H9 (cell line): ENCODE results near the gene ERC2. TPM values are rescaled to one million over a fixed set of nuclear protein-coding genes. Genes with fewer than 3 reads are reported as not detected.

ENCODE experiments used
- DNase-seq: peaks from one replicate; pipeline ENCODE4 v3.0.0-alpha.2; 2017
- H2AFZ ChIP-seq: one replicate; pipeline ENCODE4 v1.6.1; 2013; ENCODE audit warnings: mild to moderate bottlenecking, low read length, control low read depth, moderate library complexity
- H2AK5ac ChIP-seq: 2 replicates; pipeline ENCODE4 v1.6.1; 2013; ENCODE audit warnings: low read length, control low read depth, mixed read lengths; ENCODE audit not compliant: insufficient read length
- H2BK120ac ChIP-seq: one replicate; pipeline ENCODE4 v1.6.1; 2013; ENCODE audit warnings: low read depth, mild to moderate bottlenecking, low read length, control low read depth, inconsistent platforms; ENCODE audit not compliant: poor library complexity, severe bottlenecking
- H2BK12ac ChIP-seq: 2 replicates; pipeline ENCODE4 v1.6.1; 2013; ENCODE audit warnings: low read length, control low read depth, mixed read lengths, low read depth; ENCODE audit not compliant: insufficient read length
- H2BK15ac ChIP-seq: 2 replicates; pipeline ENCODE4 v1.6.1; 2013; ENCODE audit warnings: low read depth, low read length, control low read depth
- H2BK20ac ChIP-seq: one replicate; pipeline ENCODE4 v1.6.1; 2013; ENCODE audit warnings: low read depth, mild to moderate bottlenecking, low read length, control low read depth, inconsistent platforms; ENCODE audit not compliant: poor library complexity, severe bottlenecking
- H2BK5ac ChIP-seq: 2 replicates; pipeline ENCODE4 v1.6.1; 2013; ENCODE audit warnings: low read length, control low read depth, mixed read lengths; ENCODE audit not compliant: insufficient read length
- H3K14ac ChIP-seq: 2 replicates; pipeline ENCODE4 v1.6.1; 2013; ENCODE audit warnings: low read length, control low read depth; ENCODE audit not compliant: insufficient read depth
- H3K18ac ChIP-seq: 2 replicates; pipeline ENCODE4 v1.6.1; 2013; ENCODE audit warnings: low read depth, mild to moderate bottlenecking, mixed read lengths, low read length, control low read depth; ENCODE audit not compliant: insufficient read length
- H3K23ac ChIP-seq: 2 replicates; pipeline ENCODE4 v1.6.1; 2013; ENCODE audit warnings: low read length, control low read depth, mixed read lengths, low read depth; ENCODE audit not compliant: insufficient read length
- H3K23me2 ChIP-seq: 2 replicates; pipeline ENCODE4 v1.6.1; 2013; ENCODE audit warnings: low read depth, mild to moderate bottlenecking, mixed read lengths, low read length, control low read depth; ENCODE audit not compliant: insufficient read length, poor library complexity, severe bottlenecking
- H3K27ac ChIP-seq: 2 replicates; pipeline ENCODE4 v1.5.1; 2013; ENCODE audit warnings: low read length, control low read depth, mixed read lengths, low read depth; ENCODE audit not compliant: insufficient read length
- H3K27me3 ChIP-seq: 2 replicates; pipeline ENCODE4 v1.6.1; 2013; ENCODE audit warnings: low read length, control low read depth, inconsistent platforms; ENCODE audit not compliant: insufficient read depth
- H3K4ac ChIP-seq: 2 replicates; pipeline ENCODE4 v1.6.1; 2013; ENCODE audit warnings: low read depth, mild to moderate bottlenecking, control low read depth, inconsistent platforms, low read length, moderate library complexity
- H3K4me1 ChIP-seq: 2 replicates; pipeline ENCODE4 v1.6.1; 2013; ENCODE audit warnings: low read length, control low read depth, inconsistent platforms; ENCODE audit not compliant: insufficient read depth
- H3K4me2 ChIP-seq: 2 replicates; pipeline ENCODE4 v1.6.1; 2013; ENCODE audit warnings: low read length, control low read depth, mixed read lengths; ENCODE audit not compliant: insufficient read length, insufficient read depth
- H3K56ac ChIP-seq: 2 replicates; pipeline ENCODE4 v1.6.1; 2013; ENCODE audit warnings: low read depth, mild to moderate bottlenecking, mixed read lengths, low read length, control low read depth; ENCODE audit not compliant: insufficient read length
- H3K79me1 ChIP-seq: 2 replicates; pipeline ENCODE4 v1.6.1; 2013; ENCODE audit warnings: low read depth, mild to moderate bottlenecking, moderate library complexity, low read length, control low read depth, inconsistent platforms; ENCODE audit not compliant: insufficient read depth, poor library complexity, severe bottlenecking
- H3K79me2 ChIP-seq: 2 replicates; pipeline ENCODE4 v1.6.1; 2013; ENCODE audit warnings: low read length, control low read depth, inconsistent platforms; ENCODE audit not compliant: insufficient read depth
- H3K9ac ChIP-seq: 2 replicates; pipeline ENCODE4 v1.6.1; 2013; ENCODE audit warnings: low read length, control low read depth, mixed read lengths; ENCODE audit not compliant: insufficient read length; ENCODE audit errors: extremely low read depth
- H3K9me3 ChIP-seq: one replicate; pipeline ENCODE4 v1.6.1; 2013; ENCODE audit warnings: low read depth, low read length, inconsistent platforms; ENCODE audit not compliant: control insufficient read depth
- H3T11ph ChIP-seq: one replicate; pipeline ENCODE4 v1.6.1; 2013; ENCODE audit warnings: mild to moderate bottlenecking, low read length, control low read depth, inconsistent platforms
- H4K20me1 ChIP-seq: one replicate; pipeline ENCODE4 v1.6.1; 2013; ENCODE audit not compliant: control insufficient read depth, insufficient read length, insufficient read depth
- H4K5ac ChIP-seq: 2 replicates; pipeline ENCODE4 v1.6.1; 2013; ENCODE audit warnings: low read depth, mild to moderate bottlenecking, mixed read lengths, low read length, control low read depth; ENCODE audit not compliant: insufficient read length
- H4K8ac ChIP-seq: replicated peaks from 2 replicates; pipeline ENCODE4 v1.6.1; 2013; ENCODE audit warnings: low read length, control low read depth, mixed read lengths, low read depth; ENCODE audit not compliant: insufficient read length
- H4K91ac ChIP-seq: 2 replicates; pipeline ENCODE4 v1.6.1; 2013; ENCODE audit warnings: low read depth, mild to moderate bottlenecking, moderate library complexity, mixed read lengths, low read length, control low read depth; ENCODE audit not compliant: insufficient read length
- H3K27ac Mint-ChIP-seq, 3 experiments: 2 replicates in 2 of 3; 3 replicates in 1 of 3; pipeline ENCODE4 v1.8.0; 2020 to 2021; ENCODE audit warnings: mixed read lengths in 3 of 3, mild to moderate bottlenecking in 1 of 3, moderate library complexity in 1 of 3
- H3K27me3 Mint-ChIP-seq: 2 replicates; pipeline ENCODE4 v1.8.0; 2021; ENCODE audit warnings: low read depth, mild to moderate bottlenecking, moderate library complexity, mixed read lengths
- H3K36me3 Mint-ChIP-seq, 3 experiments: 2 replicates in 2 of 3; 3 replicates in 1 of 3; pipeline ENCODE4 v1.8.0; 2020 to 2021; ENCODE audit warnings: low read depth in 3 of 3, mixed read lengths in 3 of 3; ENCODE audit not compliant: insufficient read depth in 1 of 3
- H3K4me1 Mint-ChIP-seq, 2 experiments: 2 replicates each; pipeline ENCODE4 v1.8.0; 2020; ENCODE audit warnings: mixed read lengths in 2 of 2
- H3K4me3 Mint-ChIP-seq, 2 experiments: 2 replicates in 1 of 2; 3 replicates in 1 of 2; pipeline ENCODE4 v1.8.0; 2020 to 2021; ENCODE audit warnings: mild to moderate bottlenecking in 2 of 2, mixed read lengths in 2 of 2, moderate library complexity in 1 of 2
- H3K9me3 Mint-ChIP-seq, 2 experiments: 2 replicates in 1 of 2; 3 replicates in 1 of 2; pipeline ENCODE4 v1.8.0; 2020; ENCODE audit warnings: mild to moderate bottlenecking in 2 of 2, mixed read lengths in 2 of 2, moderate library complexity in 1 of 2
- WGBS: extraction: QIAGEN DNeasy Blood & Tissue Kit; methylation state at CpG from one replicate; pipeline ENCODE4 v1.1.7; 2013; ENCODE audit warnings: missing lambda C conversion rate, low lambda C conversion rate, mixed read lengths; ENCODE audit not compliant: insufficient read length; ENCODE audit errors: extremely low coverage; 5-methylcytosine and 5-hydroxymethylcytosine counted together
- total RNA-seq: library from RNA; stranded (reverse); gene quantifications from 2 replicates; pipeline ENCODE4 v1.2.1, GENCODE V29; 2021
- TF ChIP-seq, protein P1 (sequence below): fragments of 200-600 bp; sonication (generic); conservative IDR thresholded peaks from 3 replicates; pipeline ENCODE4 v1.8.0; 2021; ENCODE audit warnings: antibody characterized with exemption, mild to moderate bottlenecking

ERC2 gene
- total RNA-seq, 1 experiment from 2014 or later, result 15.4 TPM

DNA sequence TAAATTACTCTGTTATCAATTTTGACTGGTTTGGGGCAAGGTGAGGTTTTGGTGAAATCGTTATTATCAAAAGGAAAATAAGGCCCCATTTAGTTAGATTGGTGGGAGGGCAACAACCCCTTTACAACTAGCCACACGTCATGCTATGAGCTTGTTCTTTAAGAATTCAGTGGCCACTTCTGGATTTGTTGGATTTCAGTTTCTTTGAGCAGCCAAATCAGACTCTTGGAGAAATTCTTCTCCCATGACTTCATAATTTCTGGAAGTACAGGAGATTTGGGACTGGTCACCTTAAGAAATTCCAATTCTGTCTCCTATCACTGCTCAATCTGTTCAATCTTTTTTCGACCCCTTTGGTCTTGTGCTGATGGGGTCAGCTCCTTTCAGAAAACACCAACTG, 966.4 kb downstream of the ERC2 start:
- Histone ChIP-seq H3K9ac (no peak overlapping the region), H3K18ac (no peak overlapping the region), H3K56ac (no peak overlapping the region), H3K79me1 (no peaks in the 10 kb centered on the region), H4K91ac (no peak overlapping the region), H2BK5ac (no peak overlapping the region), H3K23me2 (no peaks in the 10 kb centered on the region), H3K4me2 (no peak overlapping the region), H3K14ac (no peak overlapping the region), H2AFZ (no peak overlapping the region), H2AK5ac (no peak overlapping the region), H2BK15ac (no peak overlapping the region), H3K4ac (no peak overlapping the region), H3K23ac (no peak overlapping the region), H2BK20ac (no peak overlapping the region), H3K79me2 (no peaks in the 10 kb centered on the region), H3T11ph (no peak overlapping the region), H3K4me1 (no peaks in the 10 kb centered on the region), H3K9me3 (no peaks in the 10 kb centered on the region), H4K20me1 (no peaks in the 10 kb centered on the region), H4K5ac (no peak overlapping the region), H4K8ac (no peak overlapping the region), H2BK120ac (no peak overlapping the region), H3K27ac (no peak overlapping the region), H3K27me3 (no peaks in the 10 kb centered on the region; the same call in 1 of the 2 replicates), H2BK12ac (no peak overlapping the region)
- DNase-seq, result no peak
- TF ChIP-seq, protein P1, sequence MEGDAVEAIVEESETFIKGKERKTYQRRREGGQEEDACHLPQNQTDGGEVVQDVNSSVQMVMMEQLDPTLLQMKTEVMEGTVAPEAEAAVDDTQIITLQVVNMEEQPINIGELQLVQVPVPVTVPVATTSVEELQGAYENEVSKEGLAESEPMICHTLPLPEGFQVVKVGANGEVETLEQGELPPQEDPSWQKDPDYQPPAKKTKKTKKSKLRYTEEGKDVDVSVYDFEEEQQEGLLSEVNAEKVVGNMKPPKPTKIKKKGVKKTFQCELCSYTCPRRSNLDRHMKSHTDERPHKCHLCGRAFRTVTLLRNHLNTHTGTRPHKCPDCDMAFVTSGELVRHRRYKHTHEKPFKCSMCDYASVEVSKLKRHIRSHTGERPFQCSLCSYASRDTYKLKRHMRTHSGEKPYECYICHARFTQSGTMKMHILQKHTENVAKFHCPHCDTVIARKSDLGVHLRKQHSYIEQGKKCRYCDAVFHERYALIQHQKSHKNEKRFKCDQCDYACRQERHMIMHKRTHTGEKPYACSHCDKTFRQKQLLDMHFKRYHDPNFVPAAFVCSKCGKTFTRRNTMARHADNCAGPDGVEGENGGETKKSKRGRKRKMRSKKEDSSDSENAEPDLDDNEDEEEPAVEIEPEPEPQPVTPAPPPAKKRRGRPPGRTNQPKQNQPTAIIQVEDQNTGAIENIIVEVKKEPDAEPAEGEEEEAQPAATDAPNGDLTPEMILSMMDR, result no peak
- H3K4me1 Mint-ChIP-seq, result peaks cover 5 to 7% of the 10 kb centered on the region in 2 experiments; a peak in 2 of 4 replicates
- H3K36me3 Mint-ChIP-seq, result no peaks in the 10 kb centered on the region
- no peaks in the 10 kb centered on the region; the same call in 1 of the 2 replicates for H3K27me3 Mint-ChIP-seq
- no peaks in the 10 kb centered on the region for H3K9me3 Mint-ChIP-seq
- H3K4me3 Mint-ChIP-seq, result no peak overlapping the region
- no peak overlapping the region for H3K27ac Mint-ChIP-seq
- WGBS, result no CpG with 5 or more reads among the region's 3 CpGs
